Esophagus mucosa (tissue), 1 donor: Measurements from ENCODE around the gene NUDT4. TPM values are rescaled to one million over a fixed set of nuclear protein-coding genes. Genes with fewer than 3 reads are reported as not detected.

Source experiments
- total RNA-seq: library from RNA; stranded (reverse); gene quantifications from one replicate; pipeline ENCODE4 v1.2.4, GENCODE V29; 2023
- donor health status: DM: yes; HTN: yes; CAD: no.

The NUDT4 gene
- total RNA-seq, 1 donor from 2014 or later: 21.6 TPM

Other genes with a start within 250 kb of the NUDT4 start
- gene UBE2N, start 64.0 kb downstream of the NUDT4 start, total RNA-seq: 89.2 TPM
- gene MRPL42, start 89.6 kb downstream of the NUDT4 start, total RNA-seq: 47.9 TPM
- gene SOCS2, start 194.8 kb downstream of the NUDT4 start, total RNA-seq: 5.8 TPM